Transverse colon (tissue), 4 donors: ENCODE measurements around the gene TFAP2E.

Source experiments
- POLR2A ChIP-seq: fragments of 450-650 bp; IDR thresholded peaks from one replicate; pipeline ENCODE4 v1.6.1; 2016; ENCODE audit warnings: antibody characterized with exemption, mild to moderate bottlenecking, moderate library complexity
- POLR2AphosphoS5 ChIP-seq, 3 donors: sonication (generic); formaldehyde crosslinking; IDR thresholded peaks; one replicate each; pipeline ENCODE4 v1.6.1; 2016; ENCODE audit warnings: antibody characterized with exemption in 3 of 3
- TF ChIP-seq, protein P1 (sequence below), 5 experiments: fragments of 200-600 bp in 3 of 5; fragments of 450-650 bp in 2 of 5; sonication (generic) in 3 of 5; IDR thresholded peaks; 1 replicate in 2 of 5; 2 replicates in 3 of 5; pipeline ENCODE4 v1.5.1; 2016 to 2017; ENCODE audit warnings: antibody characterized with exemption in 5 of 5, inconsistent platforms in 3 of 5, mild to moderate bottlenecking in 2 of 5, moderate library complexity in 1 of 5

DNA sequence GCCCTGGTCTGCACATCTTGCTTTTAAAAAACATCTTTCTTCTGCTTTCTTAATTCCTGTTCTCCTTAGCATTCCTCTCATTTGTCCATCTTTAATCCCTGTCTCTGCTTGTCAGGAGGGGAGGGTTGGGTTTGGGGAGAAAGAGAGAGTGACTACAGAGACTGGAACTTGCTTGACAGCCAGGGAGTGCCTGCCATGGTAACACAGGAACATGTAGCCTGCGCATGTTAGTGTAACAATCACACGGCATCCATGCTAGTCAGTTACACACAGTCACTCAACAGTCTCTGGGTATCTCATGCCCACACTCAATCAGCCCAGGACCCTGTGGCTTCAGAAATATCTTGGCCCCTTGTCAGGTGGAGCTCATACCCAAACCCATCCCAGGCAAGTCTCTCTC, 818 bp upstream of the TFAP2E start:
- TF ChIP-seq POLR2AphosphoS5 (IDR thresholded peaks at IDR 0.05) (no peak), POLR2A (no peak)
- TF ChIP-seq, protein P1, sequence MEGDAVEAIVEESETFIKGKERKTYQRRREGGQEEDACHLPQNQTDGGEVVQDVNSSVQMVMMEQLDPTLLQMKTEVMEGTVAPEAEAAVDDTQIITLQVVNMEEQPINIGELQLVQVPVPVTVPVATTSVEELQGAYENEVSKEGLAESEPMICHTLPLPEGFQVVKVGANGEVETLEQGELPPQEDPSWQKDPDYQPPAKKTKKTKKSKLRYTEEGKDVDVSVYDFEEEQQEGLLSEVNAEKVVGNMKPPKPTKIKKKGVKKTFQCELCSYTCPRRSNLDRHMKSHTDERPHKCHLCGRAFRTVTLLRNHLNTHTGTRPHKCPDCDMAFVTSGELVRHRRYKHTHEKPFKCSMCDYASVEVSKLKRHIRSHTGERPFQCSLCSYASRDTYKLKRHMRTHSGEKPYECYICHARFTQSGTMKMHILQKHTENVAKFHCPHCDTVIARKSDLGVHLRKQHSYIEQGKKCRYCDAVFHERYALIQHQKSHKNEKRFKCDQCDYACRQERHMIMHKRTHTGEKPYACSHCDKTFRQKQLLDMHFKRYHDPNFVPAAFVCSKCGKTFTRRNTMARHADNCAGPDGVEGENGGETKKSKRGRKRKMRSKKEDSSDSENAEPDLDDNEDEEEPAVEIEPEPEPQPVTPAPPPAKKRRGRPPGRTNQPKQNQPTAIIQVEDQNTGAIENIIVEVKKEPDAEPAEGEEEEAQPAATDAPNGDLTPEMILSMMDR (IDR thresholded peaks at IDR 0.05): no peak
